GM21737 (cell line): ENCODE measurements around the gene HMGN5.

Source experiments
- ATAC-seq: cut with Tn5 transposase; IDR thresholded peaks from one replicate; pipeline ENCODE4 v1.9.1; 2021; ENCODE audit warnings: mild to moderate bottlenecking, moderate library complexity; ENCODE audit not compliant: unreplicated experiment

HMGN5 gene

DNA sequence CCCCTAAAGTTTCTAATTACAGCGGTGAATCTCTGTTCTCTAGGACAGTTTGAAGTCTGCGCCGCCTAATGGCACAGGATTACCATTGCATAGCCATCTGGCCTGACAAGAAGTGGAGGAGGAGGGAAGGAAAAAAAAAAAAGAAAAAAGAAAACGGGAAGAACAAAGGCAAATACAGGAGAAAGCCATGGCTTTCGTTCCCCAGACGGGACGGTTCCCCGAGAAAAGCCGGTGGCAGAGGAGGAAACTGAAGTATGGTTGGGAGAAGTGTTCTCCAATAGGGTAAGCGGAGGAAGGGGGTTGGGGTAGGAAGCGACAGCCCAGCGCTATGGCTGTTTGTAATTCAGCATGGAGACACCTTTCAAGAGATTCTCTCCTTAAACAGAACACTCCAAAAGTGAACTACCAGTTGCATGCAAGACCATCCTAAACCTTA, 80.8 kb downstream of the HMGN5 start:
- peak; percentile 54 for ATAC-seq

DNA sequence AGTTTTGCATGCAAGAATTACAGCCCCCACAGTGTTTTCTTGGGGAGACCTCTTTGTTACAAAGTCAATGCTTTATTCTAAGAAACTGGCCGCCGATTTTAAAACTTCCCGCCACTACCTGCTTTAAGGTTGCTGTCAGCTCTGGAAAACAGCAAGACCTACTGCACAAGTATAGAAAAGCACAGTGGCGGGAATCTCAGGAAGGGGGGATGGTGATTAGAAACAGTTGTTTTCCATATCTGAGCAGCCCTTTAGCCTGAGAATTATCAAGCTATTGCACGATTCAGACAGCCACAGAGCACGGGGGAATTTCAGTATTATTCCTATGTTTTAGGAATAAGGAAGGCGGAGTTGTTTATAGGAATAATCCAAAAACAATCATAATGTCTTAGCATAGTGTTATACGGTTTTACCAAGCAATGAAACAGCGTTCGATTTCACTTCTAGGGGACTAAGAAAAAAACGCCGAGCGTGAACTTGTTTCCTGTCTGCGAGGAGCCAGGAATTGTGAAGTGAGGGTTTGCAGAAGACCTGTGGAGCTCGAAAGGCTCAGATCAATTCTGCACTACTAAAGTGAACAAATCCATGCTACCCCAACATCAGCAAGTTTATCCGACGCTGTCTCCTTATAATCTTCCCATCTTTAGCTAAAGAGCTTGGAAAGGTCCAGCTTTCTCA, 81.3 kb downstream of the HMGN5 start:
- peak; percentile 19 for ATAC-seq

- no peak for ATAC-seq
Measured at GRCh38 chrX:81114757-81115156, 87.0 kb downstream of the HMGN5 start.

DNA sequence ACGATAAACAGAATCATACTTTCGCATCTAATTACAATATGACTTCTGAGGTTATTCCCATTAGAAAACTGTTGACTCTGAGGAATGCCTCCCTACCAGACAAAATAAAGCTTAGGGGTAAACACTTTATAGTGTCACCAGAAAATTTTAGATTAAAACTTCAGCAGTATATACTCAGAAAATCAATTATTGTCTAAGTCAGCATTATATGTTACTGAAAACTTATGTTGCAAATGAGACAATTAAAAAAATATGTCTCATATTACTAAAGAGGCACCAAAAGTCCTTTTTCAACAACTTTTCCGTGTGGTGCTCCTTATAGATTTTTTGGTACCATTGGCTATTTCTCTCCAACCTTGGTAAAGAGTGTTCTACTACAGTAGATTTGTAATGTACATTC, 91.4 kb downstream of the HMGN5 start:
- no peak for ATAC-seq

DNA sequence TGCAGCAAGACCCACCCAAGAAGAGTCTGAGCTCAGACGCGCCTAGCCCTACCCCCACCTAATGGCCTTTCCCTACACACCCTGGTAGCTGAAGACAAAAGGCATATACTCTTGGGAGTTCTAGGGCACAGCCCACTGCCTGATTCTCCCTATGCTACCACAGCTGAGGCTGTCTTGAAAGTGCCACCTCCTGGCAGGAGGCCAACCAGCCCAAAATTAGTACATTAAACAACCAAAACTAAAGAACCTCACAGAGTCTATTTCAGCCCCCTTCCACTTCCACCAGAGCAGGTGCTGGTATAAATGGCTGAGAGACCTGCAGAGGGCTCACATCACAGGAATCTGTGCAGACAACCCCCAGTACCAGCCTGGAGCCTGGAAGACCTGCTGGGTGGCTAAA, 119.1 kb downstream of the HMGN5 start:
- ATAC-seq, result no peak
